Measurements from ENCODE around the gene SLC12A8.

Gene SLC12A8

GRCh38 chr3:125156456-125156855, 56.1 kb downstream of the SLC12A8 start:
- WGBS, 2 donors (ENCODE audit: extremely low coverage in 2 of 2, insufficient read length in 2 of 2, insufficient replicate concordance in 1 of 2): no CpG with 5 or more reads among the region's 7 CpGs

GRCh38 chr3:125154800-125155269, 57.7 kb downstream of the SLC12A8 start:
- peak overlapping the region; percentile 52 for H3K23ac ChIP-seq (ENCODE audit: low read depth, low read length, poor library complexity)
- no CpG with 5 or more reads among the region's 17 CpGs for WGBS, 2 donors (ENCODE audit: extremely low coverage in 2 of 2, insufficient read length in 2 of 2, insufficient replicate concordance in 1 of 2)

More at GRCh38 chr3:125156456-125156855, 56.1 kb downstream of the SLC12A8 start:
- Histone ChIP-seq H3K23ac (ENCODE audit: low read depth, low read length, poor library complexity) (no peak overlapping the region), H2AFZ (ENCODE audit: low read length) (no peak overlapping the region), H3K4me1 (ENCODE audit: control insufficient read depth in 2 of 2, insufficient read depth in 1 of 2, low read depth in 1 of 2, low read length in 2 of 2) (peaks cover 9 to 23% of the 10 kb centered on the region in 2 donors), H3K27me3 (ENCODE audit: control insufficient read depth in 3 of 3, insufficient read depth in 3 of 3, low read depth in 1 of 3, low read length in 3 of 3) (peaks cover 0 to 2% (median 0%) of the 10 kb centered on the region in 3 experiments), H3K4ac (ENCODE audit: low read length) (no peak overlapping the region), H3K4me3 (ENCODE audit: low read length in 2 of 2) (no peak overlapping the region), H3K9me3 (replicated peaks in 1 of 2; ENCODE audit: control insufficient read depth in 2 of 2, insufficient read depth in 1 of 2, low read depth in 1 of 2, low read length in 2 of 2) (no peaks in the 10 kb centered on the region), H2BK15ac (ENCODE audit: low read length) (peak overlapping the region; percentile 32), H2BK5ac (ENCODE audit: low read length) (no peak overlapping the region), H3K9ac (ENCODE audit: low read depth, low read length, poor library complexity) (no peak overlapping the region), H2BK120ac (ENCODE audit: low read depth, low read length) (no peak overlapping the region), H3K4me2 (ENCODE audit: insufficient read depth, low read length, poor library complexity, severe bottlenecking) (no peak overlapping the region), H3K27ac (replicated peaks; ENCODE audit: low read length) (no peak overlapping the region), H2BK12ac (ENCODE audit: low read length) (no peak overlapping the region), H3K14ac (ENCODE audit: low read length) (no peak overlapping the region), H4K91ac (ENCODE audit: low read depth, low read length, poor library complexity) (no peak overlapping the region), H3K18ac (ENCODE audit: low read length) (no peak overlapping the region), H2AK5ac (ENCODE audit: low read depth, low read length) (no peak overlapping the region), H3K36me3 (replicated peaks in 1 of 2; ENCODE audit: control insufficient read depth in 2 of 2, insufficient read depth in 2 of 2, low read length in 2 of 2) (no peaks in the 10 kb centered on the region), H3K79me1 (ENCODE audit: low read depth, low read length) (no peaks in the 10 kb centered on the region), H4K8ac (ENCODE audit: low read depth, low read length) (no peak overlapping the region)
- no peak for DNase-seq (ENCODE audit: low spot score)

DNA sequence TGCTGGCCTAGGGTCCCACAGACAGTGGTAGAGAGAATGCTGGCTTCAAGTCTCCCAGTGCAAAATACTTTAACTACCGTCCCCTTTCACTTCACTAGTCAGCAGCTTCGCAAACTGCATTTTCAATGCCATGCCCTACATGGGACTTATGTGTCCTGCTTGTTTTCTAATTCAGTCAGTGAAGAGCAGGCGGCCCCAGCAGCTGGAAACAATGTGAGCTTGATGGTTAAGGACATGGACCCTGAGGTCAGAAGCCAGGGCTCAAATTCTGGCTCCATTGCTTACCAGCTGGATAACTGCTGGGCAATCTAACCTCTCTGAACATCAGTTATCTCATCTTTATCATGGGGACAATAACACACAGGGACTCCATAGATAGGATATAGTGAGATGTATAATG, 58.4 kb downstream of the SLC12A8 start:
- Histone ChIP-seq H3K4me2 (ENCODE audit: insufficient read depth, low read length, poor library complexity, severe bottlenecking) (no peak overlapping the region), H3K4me1 (ENCODE audit: control insufficient read depth in 2 of 2, insufficient read depth in 1 of 2, low read depth in 1 of 2, low read length in 2 of 2) (peaks cover 9 to 11% of the 10 kb centered on the region in 2 donors), H3K79me1 (ENCODE audit: low read depth, low read length) (no peaks in the 10 kb centered on the region), H2BK120ac (ENCODE audit: low read depth, low read length) (no peak overlapping the region), H3K27me3 (ENCODE audit: control insufficient read depth in 3 of 3, insufficient read depth in 3 of 3, low read depth in 1 of 3, low read length in 3 of 3) (peaks cover 0 to 2% (median 0%) of the 10 kb centered on the region in 3 experiments), H3K27ac (replicated peaks; ENCODE audit: low read length) (no peak overlapping the region), H3K23ac (ENCODE audit: low read depth, low read length, poor library complexity) (no peak overlapping the region), H3K14ac (ENCODE audit: low read length) (no peak overlapping the region), H2AFZ (ENCODE audit: low read length) (no peak overlapping the region), H2BK5ac (ENCODE audit: low read length) (no peak overlapping the region), H3K9me3 (replicated peaks in 1 of 2; ENCODE audit: control insufficient read depth in 2 of 2, insufficient read depth in 1 of 2, low read depth in 1 of 2, low read length in 2 of 2) (no peaks in the 10 kb centered on the region), H4K91ac (ENCODE audit: low read depth, low read length, poor library complexity) (no peak overlapping the region), H4K8ac (ENCODE audit: low read depth, low read length) (no peak overlapping the region), H2BK15ac (ENCODE audit: low read length) (no peak overlapping the region), H3K4ac (ENCODE audit: low read length) (no peak overlapping the region), H3K36me3 (replicated peaks in 1 of 2; ENCODE audit: control insufficient read depth in 2 of 2, insufficient read depth in 2 of 2, low read length in 2 of 2) (no peaks in the 10 kb centered on the region), H2BK12ac (ENCODE audit: low read length) (no peak overlapping the region), H3K4me3 (ENCODE audit: low read length in 2 of 2) (no peak overlapping the region), H3K9ac (ENCODE audit: low read depth, low read length, poor library complexity) (no peak overlapping the region), H3K18ac (ENCODE audit: low read length) (no peak overlapping the region), H2AK5ac (ENCODE audit: low read depth, low read length) (no peak overlapping the region)
- no peak for DNase-seq (ENCODE audit: low spot score)
- no CpG with 5 or more reads among the region's 3 CpGs for WGBS, 2 donors (ENCODE audit: extremely low coverage in 2 of 2, insufficient read length in 2 of 2, insufficient replicate concordance in 1 of 2)

More at GRCh38 chr3:125154800-125155269, 57.7 kb downstream of the SLC12A8 start:
- Histone ChIP-seq H3K4me3 (ENCODE audit: low read length in 2 of 2) (no peak overlapping the region), H2BK15ac (ENCODE audit: low read length) (no peak overlapping the region), H3K4me2 (ENCODE audit: insufficient read depth, low read length, poor library complexity, severe bottlenecking) (no peak overlapping the region), H2AK5ac (ENCODE audit: low read depth, low read length) (no peak overlapping the region), H3K79me1 (ENCODE audit: low read depth, low read length) (no peaks in the 10 kb centered on the region), H2BK120ac (ENCODE audit: low read depth, low read length) (no peak overlapping the region), H2BK12ac (ENCODE audit: low read length) (peak overlapping the region; percentile 68), H3K36me3 (replicated peaks in 1 of 2; ENCODE audit: control insufficient read depth in 2 of 2, insufficient read depth in 2 of 2, low read length in 2 of 2) (no peaks in the 10 kb centered on the region), H3K27me3 (ENCODE audit: control insufficient read depth in 3 of 3, insufficient read depth in 3 of 3, low read depth in 1 of 3, low read length in 3 of 3) (peaks cover 0 to 2% (median 0%) of the 10 kb centered on the region in 3 experiments), H3K4me1 (ENCODE audit: control insufficient read depth in 2 of 2, insufficient read depth in 1 of 2, low read depth in 1 of 2, low read length in 2 of 2) (peaks cover 9 to 11% of the 10 kb centered on the region in 2 donors), H3K9me3 (replicated peaks in 1 of 2; ENCODE audit: control insufficient read depth in 2 of 2, insufficient read depth in 1 of 2, low read depth in 1 of 2, low read length in 2 of 2) (no peaks in the 10 kb centered on the region), H4K8ac (ENCODE audit: low read depth, low read length) (no peak overlapping the region), H3K9ac (ENCODE audit: low read depth, low read length, poor library complexity) (peak overlapping the region; percentile 70), H3K14ac (ENCODE audit: low read length) (no peak overlapping the region), H3K18ac (ENCODE audit: low read length) (no peak overlapping the region), H3K27ac (replicated peaks; ENCODE audit: low read length) (no peak overlapping the region), H3K4ac (ENCODE audit: low read length) (no peak overlapping the region), H2BK5ac (ENCODE audit: low read length) (no peak overlapping the region), H4K91ac (ENCODE audit: low read depth, low read length, poor library complexity) (no peak overlapping the region), H2AFZ (ENCODE audit: low read length) (no peak overlapping the region)
- no peak for DNase-seq (ENCODE audit: low spot score)

- WGBS, 2 donors (ENCODE audit: extremely low coverage in 2 of 2, insufficient read length in 2 of 2, insufficient replicate concordance in 1 of 2): no CpG with 5 or more reads among the region's 10 CpGs
- DNase-seq (ENCODE audit: low spot score): no peak
Measured at GRCh38 chr3:125152951-125153350, 59.6 kb downstream of the SLC12A8 start.

More at GRCh38 chr3:125152951-125153350, 59.6 kb downstream of the SLC12A8 start:
- H3K23ac ChIP-seq (ENCODE audit: low read depth, low read length, poor library complexity): no peak overlapping the region
- H2BK5ac ChIP-seq (ENCODE audit: low read length): no peak overlapping the region
- no peak overlapping the region for H3K4me3 ChIP-seq (ENCODE audit: low read length in 2 of 2)
- no peak overlapping the region for H3K4ac ChIP-seq (ENCODE audit: low read length)
- no peak overlapping the region for H2AK5ac ChIP-seq (ENCODE audit: low read depth, low read length)
- no peak overlapping the region for H4K8ac ChIP-seq (ENCODE audit: low read depth, low read length)
- H2AFZ ChIP-seq (ENCODE audit: low read length): no peak overlapping the region
- no peak overlapping the region for H3K27ac ChIP-seq (replicated peaks; ENCODE audit: low read length)
- H3K18ac ChIP-seq (ENCODE audit: low read length): no peak overlapping the region
- no peak overlapping the region for H3K14ac ChIP-seq (ENCODE audit: low read length)
- H3K9ac ChIP-seq (ENCODE audit: low read depth, low read length, poor library complexity): no peak overlapping the region
- no peak overlapping the region for H2BK15ac ChIP-seq (ENCODE audit: low read length)
- no peaks in the 10 kb centered on the region for H3K9me3 ChIP-seq (replicated peaks in 1 of 2; ENCODE audit: control insufficient read depth in 2 of 2, insufficient read depth in 1 of 2, low read depth in 1 of 2, low read length in 2 of 2)
- peaks cover 0 to 2% (median 0%) of the 10 kb centered on the region in 3 experiments for H3K27me3 ChIP-seq (ENCODE audit: control insufficient read depth in 3 of 3, insufficient read depth in 3 of 3, low read depth in 1 of 3, low read length in 3 of 3)
- no peaks in the 10 kb centered on the region for H3K36me3 ChIP-seq (replicated peaks in 1 of 2; ENCODE audit: control insufficient read depth in 2 of 2, insufficient read depth in 2 of 2, low read length in 2 of 2)
- no peaks in the 10 kb centered on the region for H3K79me1 ChIP-seq (ENCODE audit: low read depth, low read length)
- no peak overlapping the region for H2BK12ac ChIP-seq (ENCODE audit: low read length)
- H3K4me1 ChIP-seq (ENCODE audit: control insufficient read depth in 2 of 2, insufficient read depth in 1 of 2, low read depth in 1 of 2, low read length in 2 of 2): peaks cover 9 to 11% of the 10 kb centered on the region in 2 donors
- H3K4me2 ChIP-seq (ENCODE audit: insufficient read depth, low read length, poor library complexity, severe bottlenecking): no peak overlapping the region
- no peak overlapping the region for H2BK120ac ChIP-seq (ENCODE audit: low read depth, low read length)
- H4K91ac ChIP-seq (ENCODE audit: low read depth, low read length, poor library complexity): no peak overlapping the region

All from neuronal stem cell (in vitro differentiated cells).